ENCODE measurements around the gene KYNU.

KYNU gene

DNA sequence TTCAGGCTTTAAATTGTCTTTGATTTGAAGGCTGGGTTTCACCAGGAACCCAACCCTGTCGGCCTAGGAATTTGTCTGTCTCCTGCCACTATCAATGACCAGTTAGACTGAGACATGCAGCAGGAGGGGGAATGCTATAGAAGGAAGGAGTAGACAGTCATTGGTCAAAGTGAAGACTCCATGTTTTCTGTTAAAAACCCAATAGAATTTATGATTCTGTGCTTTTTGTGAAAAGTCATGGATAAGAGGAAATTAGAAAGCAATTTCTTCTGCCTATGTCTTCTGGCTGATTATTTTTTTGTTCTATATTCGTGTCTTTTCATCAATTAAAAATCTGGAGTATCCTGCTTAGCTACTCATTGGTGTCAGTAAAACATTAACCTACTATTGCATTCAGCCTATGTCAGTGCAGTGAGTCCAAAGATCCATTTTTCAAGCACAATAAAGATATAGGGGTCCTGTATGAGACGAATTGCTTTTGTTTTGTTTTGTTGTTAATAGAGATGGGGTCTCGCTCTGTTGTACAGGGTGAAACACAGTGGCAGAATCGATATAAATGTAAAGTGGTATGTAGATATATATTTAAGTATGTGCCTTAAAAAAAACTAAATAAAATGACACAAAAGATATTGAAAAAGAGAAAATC, 7.9 kb upstream of the KYNU start:
- TF ChIP-seq POLR2AphosphoS5 (IDR thresholded peaks at IDR 0.05; ENCODE audit: low read depth, low read length) (no peak), SIN3A (IDR thresholded peaks at IDR 0.05; ENCODE audit: borderline replicate concordance, insufficient read depth, low read length) (no peak), FOXP2 (optimal IDR thresholded peaks at IDR 0.05; ENCODE audit: borderline replicate concordance, extremely low read depth, extremely low read length, insufficient read depth) (no peak), TAF1 (IDR thresholded peaks at IDR 0.05; ENCODE audit: borderline replicate concordance, insufficient read depth, low read length) (no peak)
- TF ChIP-seq, protein P1, sequence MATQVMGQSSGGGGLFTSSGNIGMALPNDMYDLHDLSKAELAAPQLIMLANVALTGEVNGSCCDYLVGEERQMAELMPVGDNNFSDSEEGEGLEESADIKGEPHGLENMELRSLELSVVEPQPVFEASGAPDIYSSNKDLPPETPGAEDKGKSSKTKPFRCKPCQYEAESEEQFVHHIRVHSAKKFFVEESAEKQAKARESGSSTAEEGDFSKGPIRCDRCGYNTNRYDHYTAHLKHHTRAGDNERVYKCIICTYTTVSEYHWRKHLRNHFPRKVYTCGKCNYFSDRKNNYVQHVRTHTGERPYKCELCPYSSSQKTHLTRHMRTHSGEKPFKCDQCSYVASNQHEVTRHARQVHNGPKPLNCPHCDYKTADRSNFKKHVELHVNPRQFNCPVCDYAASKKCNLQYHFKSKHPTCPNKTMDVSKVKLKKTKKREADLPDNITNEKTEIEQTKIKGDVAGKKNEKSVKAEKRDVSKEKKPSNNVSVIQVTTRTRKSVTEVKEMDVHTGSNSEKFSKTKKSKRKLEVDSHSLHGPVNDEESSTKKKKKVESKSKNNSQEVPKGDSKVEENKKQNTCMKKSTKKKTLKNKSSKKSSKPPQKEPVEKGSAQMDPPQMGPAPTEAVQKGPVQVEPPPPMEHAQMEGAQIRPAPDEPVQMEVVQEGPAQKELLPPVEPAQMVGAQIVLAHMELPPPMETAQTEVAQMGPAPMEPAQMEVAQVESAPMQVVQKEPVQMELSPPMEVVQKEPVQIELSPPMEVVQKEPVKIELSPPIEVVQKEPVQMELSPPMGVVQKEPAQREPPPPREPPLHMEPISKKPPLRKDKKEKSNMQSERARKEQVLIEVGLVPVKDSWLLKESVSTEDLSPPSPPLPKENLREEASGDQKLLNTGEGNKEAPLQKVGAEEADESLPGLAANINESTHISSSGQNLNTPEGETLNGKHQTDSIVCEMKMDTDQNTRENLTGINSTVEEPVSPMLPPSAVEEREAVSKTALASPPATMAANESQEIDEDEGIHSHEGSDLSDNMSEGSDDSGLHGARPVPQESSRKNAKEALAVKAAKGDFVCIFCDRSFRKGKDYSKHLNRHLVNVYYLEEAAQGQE (IDR thresholded peaks at IDR 0.05; ENCODE audit: insufficient read depth in 1 of 2, low read depth in 2 of 2, low read length in 2 of 2), result no peak

DNA sequence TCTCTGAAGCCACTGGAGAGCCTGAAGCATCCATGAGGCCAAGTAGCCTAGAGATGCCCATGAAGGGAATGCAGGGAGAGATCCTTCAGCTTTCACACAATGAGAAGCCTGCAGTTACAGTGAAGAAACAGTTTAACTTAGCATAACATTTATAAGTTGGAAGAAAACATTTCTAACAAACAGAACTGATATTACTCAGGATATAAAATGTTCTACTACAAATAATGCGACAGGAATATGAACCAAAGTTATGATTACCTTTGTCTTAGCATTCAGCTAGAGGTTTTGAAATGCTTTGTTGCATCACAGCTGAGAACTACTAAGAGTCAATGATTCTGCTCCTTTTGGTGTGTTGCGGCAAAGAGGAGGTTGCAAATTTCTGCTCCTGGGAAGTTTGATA, 6.9 kb upstream of the KYNU start:
- TF ChIP-seq POLR2AphosphoS5 (IDR thresholded peaks at IDR 0.05; ENCODE audit: low read depth, low read length) (no peak), SIN3A (IDR thresholded peaks at IDR 0.05; ENCODE audit: borderline replicate concordance, insufficient read depth, low read length) (no peak), TAF1 (IDR thresholded peaks at IDR 0.05; ENCODE audit: borderline replicate concordance, insufficient read depth, low read length) (no peak), FOXP2 (optimal IDR thresholded peaks at IDR 0.05; ENCODE audit: borderline replicate concordance, extremely low read depth, extremely low read length, insufficient read depth) (no peak)
- TF ChIP-seq, protein P1 (IDR thresholded peaks at IDR 0.05; ENCODE audit: insufficient read depth in 1 of 2, low read depth in 2 of 2, low read length in 2 of 2), result no peak

DNA sequence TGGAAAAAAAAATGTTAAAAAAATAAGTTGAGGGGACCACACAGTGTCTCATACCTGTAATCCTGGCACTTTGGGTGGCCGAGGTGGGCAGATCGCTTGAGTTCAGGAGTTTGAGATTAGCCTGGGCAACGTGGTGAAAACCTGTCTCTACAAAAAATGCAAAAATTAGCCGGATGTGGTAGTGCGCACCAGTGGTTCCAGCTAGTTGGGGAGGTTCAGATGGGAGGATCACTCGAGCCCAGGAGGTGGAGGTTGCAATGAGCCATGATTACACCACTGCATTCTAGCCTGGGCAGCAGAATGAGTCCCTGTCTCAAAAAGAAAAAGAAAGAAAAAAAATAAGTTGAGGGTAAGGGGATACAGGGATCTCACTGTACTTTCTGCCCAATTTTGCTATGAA, 6.1 kb upstream of the KYNU start:
- no peak for TF ChIP-seq POLR2AphosphoS5 (IDR thresholded peaks at IDR 0.05; ENCODE audit: low read depth, low read length)
- no peak for TF ChIP-seq FOXP2 (optimal IDR thresholded peaks at IDR 0.05; ENCODE audit: borderline replicate concordance, extremely low read depth, extremely low read length, insufficient read depth)
- no peak for TF ChIP-seq TAF1 (IDR thresholded peaks at IDR 0.05; ENCODE audit: borderline replicate concordance, insufficient read depth, low read length)
- TF ChIP-seq SIN3A (IDR thresholded peaks at IDR 0.05; ENCODE audit: borderline replicate concordance, insufficient read depth, low read length), result no peak
- TF ChIP-seq, protein P1 (IDR thresholded peaks at IDR 0.05; ENCODE audit: insufficient read depth in 1 of 2, low read depth in 2 of 2, low read length in 2 of 2), result no peak

DNA sequence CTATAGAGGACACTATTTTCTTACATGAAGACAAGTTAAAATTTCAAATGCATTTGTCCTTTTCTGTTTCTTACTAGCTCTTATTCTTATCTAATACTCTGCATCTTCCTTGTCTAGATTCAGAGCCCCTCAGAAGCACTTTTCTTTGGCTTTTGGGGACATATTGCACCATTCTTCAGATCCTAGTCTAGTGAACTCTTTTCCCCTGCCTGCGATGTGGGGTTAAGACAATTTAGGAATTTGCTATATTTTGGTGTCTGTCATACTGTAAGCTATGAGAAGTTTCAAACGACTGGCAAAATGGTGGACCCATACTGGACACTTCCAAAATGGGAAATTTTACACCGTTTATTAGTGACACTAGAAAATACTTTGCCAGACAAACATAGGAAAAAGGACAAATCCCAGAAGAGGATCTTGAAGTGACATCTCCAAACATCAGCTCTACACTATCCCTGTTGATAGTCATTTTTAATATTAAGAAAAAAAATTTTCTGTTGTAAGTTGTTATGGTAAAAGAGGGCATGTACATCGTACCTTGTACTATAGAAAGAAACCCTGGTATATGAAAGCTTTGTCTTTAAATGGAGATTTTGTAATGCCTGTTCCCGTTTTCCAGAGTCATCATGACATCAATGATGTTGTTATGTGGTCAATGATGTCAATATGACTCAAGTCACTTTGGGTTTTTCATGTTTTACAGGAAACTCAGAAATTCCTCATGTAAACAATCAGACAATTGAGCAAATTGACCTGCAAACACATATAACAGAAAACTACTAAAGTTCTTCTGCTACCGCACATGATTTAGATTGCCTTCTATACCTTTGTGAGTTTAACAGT, 4.4 kb upstream of the KYNU start:
- TF ChIP-seq TAF1 (IDR thresholded peaks at IDR 0.05; ENCODE audit: borderline replicate concordance, insufficient read depth, low read length), result no peak
- TF ChIP-seq, protein P1 (IDR thresholded peaks at IDR 0.05; ENCODE audit: insufficient read depth in 1 of 2, low read depth in 2 of 2, low read length in 2 of 2), result no peak

All from PFSK-1 (cell line).